Breast epithelium (tissue), 3 donors: ENCODE data around the gene RHOT1.

Source experiments
- CTCF ChIP-seq, 3 donors: fragments of 450-650 bp; IDR thresholded peaks; one replicate each; pipeline ENCODE4 v1.5.1; 2016 to 2017; ENCODE audit warnings: antibody characterized with exemption in 3 of 3, mild to moderate bottlenecking in 3 of 3, moderate library complexity in 3 of 3
- POLR2A ChIP-seq: fragments of 450-650 bp; IDR thresholded peaks from one replicate; pipeline ENCODE4 v1.6.1; 2016; ENCODE audit warnings: antibody characterized with exemption, mild to moderate bottlenecking, moderate library complexity
- POLR2AphosphoS5 ChIP-seq, 3 donors: sonication (generic); formaldehyde crosslinking; IDR thresholded peaks; one replicate each; pipeline ENCODE4 v1.6.1; 2017; ENCODE audit warnings: antibody characterized with exemption in 3 of 3

GRCh38 chr17:32143527-32143870 is 1.2 kb downstream of the RHOT1 start:
- TF ChIP-seq POLR2A (no peak), CTCF (IDR thresholded peaks at IDR 0.05) (no peak), POLR2AphosphoS5 (IDR thresholded peaks at IDR 0.05) (no peak)
